T47D (cell line): ENCODE results near the gene TMEM41A.

Experiments
- DNase-seq, 2 experiments: peaks; one replicate each; pipeline versions ENCODE4 v3.0.0 to v3.0.0-alpha.2; 2011 to 2012; ENCODE audit warnings: low read depth in 1 of 2, low spot score in 1 of 2
- JUND ChIP-seq: IDR thresholded peaks from 2 replicates; pipeline ENCODE4 v1.6.1; 2012; ENCODE audit warnings: low read depth
- in situ Hi-C: cut with HindIII; loops from 2 replicates; pipeline ENCODE4 v1.10.0; 2016; ENCODE audit warnings: low sequenced_read_pairs, low pct_unique_long_range_greater_than_20kb

The TMEM41A gene

GRCh38 chr3:185517387-185518130 is 18.7 kb upstream of the TMEM41A start:
- in situ Hi-C loops: no loop called here
- no peak for TF ChIP-seq JUND

DNA sequence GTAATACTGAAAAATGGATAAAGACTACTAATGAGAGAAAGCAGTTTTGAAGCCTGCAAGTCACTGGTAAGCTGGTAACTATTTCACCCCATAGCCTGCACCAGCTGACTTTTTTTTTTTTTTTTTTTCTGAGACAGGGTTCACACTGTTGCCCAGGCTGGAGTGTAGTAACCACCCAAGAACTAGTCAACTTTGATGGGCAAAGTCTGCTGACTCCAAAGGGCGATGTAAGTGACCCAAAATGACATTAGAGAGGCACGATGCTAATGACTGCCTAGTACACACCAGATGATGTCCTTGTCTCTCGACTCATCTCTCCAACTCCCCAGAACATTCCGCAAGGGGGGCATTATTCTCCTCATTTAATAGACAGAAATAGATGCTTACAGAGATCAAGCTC is 12.9 kb upstream of the TMEM41A start:
- in situ Hi-C loops: no loop called here
- no peak for TF ChIP-seq JUND
- DNase-seq: no peak

More at GRCh38 chr3:185517387-185518130, 18.7 kb upstream of the TMEM41A start:
- DNase-seq: no peak

- no peak for TF ChIP-seq JUND
- in situ Hi-C loops: no loop called here
- no peak for DNase-seq
Measured at GRCh38 chr3:185508335-185508991, 9.6 kb upstream of the TMEM41A start.

DNA sequence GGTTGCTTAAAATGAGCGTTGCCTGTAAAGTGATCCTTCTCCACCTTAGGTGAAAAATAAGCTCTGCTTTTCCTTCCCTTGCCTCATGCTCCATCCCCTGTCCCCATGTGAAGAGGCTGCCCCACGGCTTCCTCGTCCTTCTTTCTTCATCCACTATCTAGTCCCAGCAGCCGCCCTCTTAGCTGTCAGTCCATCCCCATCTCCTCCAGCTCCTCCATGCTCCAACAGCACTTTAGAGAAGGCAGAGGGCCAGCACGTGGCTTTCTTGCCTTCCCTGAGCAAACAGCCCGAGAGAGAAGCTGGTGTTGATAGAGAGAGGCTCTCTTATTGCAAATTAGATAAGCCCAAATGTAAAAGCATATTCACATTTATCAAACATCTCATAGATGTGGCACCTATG is 9.0 kb upstream of the TMEM41A start:
- in situ Hi-C loops: no loop called here
- no peak for TF ChIP-seq JUND
- DNase-seq: no peak

- in situ Hi-C loops: no loop called here
- TF ChIP-seq JUND: no peak
- no peak for DNase-seq
Measured at GRCh38 chr3:185504636-185505035, 5.8 kb upstream of the TMEM41A start.

GRCh38 chr3:185503521-185503920 is 4.7 kb upstream of the TMEM41A start:
- peak in 1 of 2 experiments; percentile 49 for DNase-seq
- in situ Hi-C loops: no loop called here
- TF ChIP-seq JUND: no peak

- no peak for TF ChIP-seq JUND
- DNase-seq: no peak
- in situ Hi-C loops: no loop called here
Measured at GRCh38 chr3:185502987-185503386, 4.2 kb upstream of the TMEM41A start.

DNA sequence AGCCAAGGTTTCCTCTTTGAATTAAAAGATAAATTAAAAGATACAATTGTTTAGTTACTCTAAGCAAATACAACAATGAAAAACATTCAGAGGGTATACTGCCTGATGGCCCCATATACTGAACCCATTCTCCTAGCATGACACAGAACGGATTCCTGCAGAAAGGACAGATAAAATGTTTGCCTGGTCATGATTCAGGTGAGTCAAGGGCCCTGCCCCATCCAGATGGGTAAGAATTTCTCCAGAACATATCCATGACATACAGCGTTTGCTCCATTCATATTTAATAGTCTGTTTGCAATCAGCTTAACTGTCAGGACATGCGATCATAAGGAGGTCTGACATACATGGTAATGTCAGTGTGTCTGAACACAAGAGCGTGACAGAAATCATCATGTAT is 8.6 kb downstream of the TMEM41A start:
- no peak for DNase-seq
- in situ Hi-C loops: no loop called here
- no peak for TF ChIP-seq JUND

DNA sequence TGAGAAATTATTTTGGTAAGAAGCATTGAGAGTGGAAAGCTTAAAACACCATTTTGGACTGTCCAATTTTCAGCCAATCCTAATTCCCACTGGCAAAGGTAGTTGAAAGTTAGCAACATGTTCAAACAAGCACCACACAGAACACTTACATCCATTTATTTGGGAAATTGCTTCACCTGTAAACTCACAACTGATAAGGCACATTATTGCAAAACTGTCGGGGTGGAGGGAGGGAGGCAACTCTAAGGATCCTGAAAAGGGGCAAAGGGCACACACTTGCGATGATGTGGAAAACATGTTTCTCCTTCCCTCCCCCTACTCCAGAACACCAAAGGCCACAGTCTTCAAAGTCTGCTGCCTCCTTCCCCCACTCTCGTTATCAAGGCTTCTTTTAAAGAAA is 9.4 kb downstream of the TMEM41A start:
- in situ Hi-C loops: no loop called here
- no peak for TF ChIP-seq JUND
- no peak for DNase-seq

- DNase-seq: no peak
- TF ChIP-seq JUND: no peak
- in situ Hi-C loops: no loop called here
Measured at GRCh38 chr3:185488465-185488864, 10.4 kb downstream of the TMEM41A start.

GRCh38 chr3:185486394-185486793 is 12.4 kb downstream of the TMEM41A start:
- in situ Hi-C loops: no loop called here
- no peak for DNase-seq
- no peak for TF ChIP-seq JUND

DNA sequence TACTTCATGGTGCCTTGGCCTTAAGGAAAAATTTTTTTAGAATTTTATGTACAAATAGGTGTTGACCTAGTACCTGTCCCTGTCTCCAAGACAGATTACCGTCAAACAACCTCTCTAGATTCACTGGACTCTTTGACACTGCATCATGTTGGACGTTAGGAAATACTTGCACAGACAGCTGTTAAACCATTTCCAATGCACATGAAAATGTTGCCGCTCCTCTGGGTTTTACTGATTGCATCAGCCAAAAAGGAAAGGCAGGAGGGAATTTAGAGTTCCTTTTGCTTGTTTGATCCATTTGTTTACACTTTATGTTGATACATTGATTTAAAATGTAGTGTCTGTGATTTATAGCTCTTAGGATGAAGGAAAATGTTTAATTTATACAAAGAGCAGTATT is 14.5 kb downstream of the TMEM41A start:
- no peak for DNase-seq
- in situ Hi-C loops: no loop called here
- no peak for TF ChIP-seq JUND

- in situ Hi-C loops: no loop called here
- TF ChIP-seq JUND: no peak
- no peak for DNase-seq
Measured at GRCh38 chr3:185479373-185479945, 19.4 kb downstream of the TMEM41A start.
